LNCAP (cell line): Measurements from ENCODE around the gene LNPEP.

Experiments used
- TF ChIP-seq, protein P1 (sequence below): fragments of 450-650 bp; IDR thresholded peaks from 2 replicates; pipeline ENCODE4 v1.5.1; 2017; ENCODE audit warnings: mild to moderate bottlenecking

LNPEP gene

DNA sequence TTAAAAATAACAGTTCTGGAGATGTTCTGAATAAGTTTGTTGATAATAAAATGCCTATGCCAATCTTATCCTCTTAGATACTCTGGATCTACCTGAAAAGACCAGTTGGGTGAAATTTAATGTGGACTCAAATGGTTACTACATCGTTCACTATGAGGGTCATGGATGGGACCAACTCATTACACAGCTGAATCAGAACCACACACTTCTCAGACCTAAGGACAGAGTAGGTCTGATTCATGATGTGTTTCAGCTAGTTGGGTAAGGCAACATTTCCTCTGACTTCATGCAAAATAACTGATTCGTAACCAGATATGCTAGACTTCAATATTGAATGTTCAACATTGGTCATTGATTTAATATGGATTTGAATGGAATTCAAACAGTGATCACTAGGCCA, 32.6 kb upstream of the LNPEP start:
- TF ChIP-seq, protein P1, sequence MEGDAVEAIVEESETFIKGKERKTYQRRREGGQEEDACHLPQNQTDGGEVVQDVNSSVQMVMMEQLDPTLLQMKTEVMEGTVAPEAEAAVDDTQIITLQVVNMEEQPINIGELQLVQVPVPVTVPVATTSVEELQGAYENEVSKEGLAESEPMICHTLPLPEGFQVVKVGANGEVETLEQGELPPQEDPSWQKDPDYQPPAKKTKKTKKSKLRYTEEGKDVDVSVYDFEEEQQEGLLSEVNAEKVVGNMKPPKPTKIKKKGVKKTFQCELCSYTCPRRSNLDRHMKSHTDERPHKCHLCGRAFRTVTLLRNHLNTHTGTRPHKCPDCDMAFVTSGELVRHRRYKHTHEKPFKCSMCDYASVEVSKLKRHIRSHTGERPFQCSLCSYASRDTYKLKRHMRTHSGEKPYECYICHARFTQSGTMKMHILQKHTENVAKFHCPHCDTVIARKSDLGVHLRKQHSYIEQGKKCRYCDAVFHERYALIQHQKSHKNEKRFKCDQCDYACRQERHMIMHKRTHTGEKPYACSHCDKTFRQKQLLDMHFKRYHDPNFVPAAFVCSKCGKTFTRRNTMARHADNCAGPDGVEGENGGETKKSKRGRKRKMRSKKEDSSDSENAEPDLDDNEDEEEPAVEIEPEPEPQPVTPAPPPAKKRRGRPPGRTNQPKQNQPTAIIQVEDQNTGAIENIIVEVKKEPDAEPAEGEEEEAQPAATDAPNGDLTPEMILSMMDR, result no peak

DNA sequence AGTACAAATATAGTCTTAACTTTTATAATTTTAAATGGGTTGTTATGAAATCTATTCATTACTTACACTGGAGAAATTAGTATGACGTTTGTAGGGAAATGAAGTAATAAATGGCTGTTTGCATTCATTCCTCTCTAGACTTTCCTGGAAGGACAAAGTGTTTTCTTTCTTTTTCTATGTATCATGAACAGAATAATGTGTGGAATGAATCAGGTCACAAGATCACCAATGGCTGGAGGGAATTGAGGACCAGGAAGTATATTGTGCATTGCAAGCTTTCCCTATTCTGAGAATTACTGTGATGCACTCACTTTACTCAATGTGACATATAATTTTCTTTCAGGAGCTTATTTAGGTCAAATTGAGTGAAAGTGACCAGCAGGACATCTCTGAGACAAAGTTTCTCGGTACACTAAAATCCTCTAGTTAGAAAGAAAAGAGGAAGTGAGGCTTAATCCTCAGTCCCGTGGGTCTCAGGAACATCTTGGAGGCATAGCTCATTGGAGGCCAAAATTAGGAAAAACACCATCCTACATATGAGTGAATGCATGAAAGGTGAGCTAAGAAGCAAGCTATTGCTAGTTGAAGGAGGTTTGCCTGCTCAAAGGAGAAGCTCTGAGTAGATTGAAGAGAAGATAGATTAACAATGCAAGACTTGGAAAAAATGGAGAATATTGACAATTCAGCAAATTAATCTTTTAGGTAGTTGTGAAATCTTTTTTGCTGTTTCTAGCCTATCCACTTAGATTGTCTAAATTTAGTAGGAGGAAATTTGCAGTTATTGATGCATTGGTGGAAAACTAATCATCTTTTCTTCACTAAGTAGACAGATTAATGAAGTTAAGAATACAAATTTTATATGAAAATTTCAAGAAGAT, 31.6 kb upstream of the LNPEP start:
- TF ChIP-seq, protein P1, result no peak

DNA sequence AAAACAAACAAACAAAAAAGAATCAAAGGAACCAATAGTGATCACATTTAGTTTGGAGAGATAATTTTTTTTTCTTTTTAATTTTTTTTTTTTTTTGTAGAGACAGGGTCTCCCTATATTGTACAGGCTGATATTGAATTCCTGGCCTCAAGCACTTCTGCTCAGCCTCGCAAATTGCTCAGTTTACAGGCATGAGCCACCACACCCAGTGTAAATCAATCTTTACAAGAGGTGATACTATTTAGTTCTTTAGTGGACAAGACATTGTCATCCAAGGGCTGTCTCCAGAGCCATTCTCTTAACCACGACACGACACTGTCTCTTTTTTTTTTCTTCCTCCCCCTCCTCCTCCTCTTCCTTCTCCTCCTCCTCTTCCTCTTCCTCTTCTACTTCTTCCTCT, 30.0 kb upstream of the LNPEP start:
- TF ChIP-seq, protein P1, result no peak

DNA sequence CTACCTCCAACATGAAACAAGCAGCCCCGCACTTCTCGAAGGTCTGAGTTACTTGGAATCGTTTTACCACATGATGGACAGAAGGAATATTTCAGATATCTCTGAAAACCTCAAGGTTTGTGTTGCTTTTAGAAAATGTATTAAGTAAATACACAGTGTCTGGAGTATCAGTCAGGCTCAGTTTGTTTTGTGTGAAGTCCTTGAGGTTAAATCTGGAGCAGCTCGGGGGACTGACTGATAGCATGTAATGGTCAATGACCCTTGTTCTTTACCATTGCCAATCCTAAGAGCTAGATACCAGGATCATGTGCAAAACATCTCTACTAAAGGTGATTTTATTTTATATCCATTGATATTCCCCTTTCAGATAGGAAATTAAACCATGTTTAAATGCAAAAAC, 26.9 kb upstream of the LNPEP start:
- TF ChIP-seq, protein P1, result no peak

DNA sequence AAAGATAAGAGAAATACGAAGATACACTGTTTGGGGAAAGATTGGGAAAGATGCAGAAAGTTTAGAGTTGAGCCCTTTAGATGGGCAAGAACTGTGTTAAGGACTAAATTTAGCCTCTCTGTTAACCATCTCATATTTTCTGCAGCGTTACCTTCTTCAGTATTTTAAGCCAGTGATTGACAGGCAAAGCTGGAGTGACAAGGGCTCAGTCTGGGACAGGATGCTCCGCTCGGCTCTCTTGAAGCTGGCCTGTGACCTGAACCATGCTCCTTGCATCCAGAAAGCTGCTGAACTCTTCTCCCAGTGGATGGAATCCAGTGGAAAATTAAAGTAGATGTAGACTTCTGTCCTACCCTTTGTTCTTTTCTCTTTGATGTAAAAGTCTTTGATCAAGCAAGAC, 26.4 kb upstream of the LNPEP start:
- TF ChIP-seq, protein P1, result no peak

DNA sequence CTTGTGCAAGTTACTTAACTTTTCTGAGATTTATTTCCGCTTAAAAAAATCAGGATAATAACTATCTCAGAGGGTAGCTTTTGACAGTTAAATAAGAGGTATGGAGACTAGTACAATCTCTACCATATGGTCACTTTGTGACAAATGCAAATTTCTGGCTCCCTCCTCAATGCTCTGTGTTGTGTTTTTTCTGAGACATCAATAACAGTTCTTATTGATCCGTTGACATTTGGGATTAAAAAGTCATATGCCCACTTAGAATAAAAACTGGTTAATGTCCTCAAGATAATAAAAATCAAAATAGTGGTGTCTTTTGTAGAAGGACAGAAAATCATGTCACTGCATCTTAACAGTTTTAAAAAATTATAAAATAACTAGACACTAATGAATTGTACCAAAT, 24.7 kb upstream of the LNPEP start:
- TF ChIP-seq, protein P1, result no peak

DNA sequence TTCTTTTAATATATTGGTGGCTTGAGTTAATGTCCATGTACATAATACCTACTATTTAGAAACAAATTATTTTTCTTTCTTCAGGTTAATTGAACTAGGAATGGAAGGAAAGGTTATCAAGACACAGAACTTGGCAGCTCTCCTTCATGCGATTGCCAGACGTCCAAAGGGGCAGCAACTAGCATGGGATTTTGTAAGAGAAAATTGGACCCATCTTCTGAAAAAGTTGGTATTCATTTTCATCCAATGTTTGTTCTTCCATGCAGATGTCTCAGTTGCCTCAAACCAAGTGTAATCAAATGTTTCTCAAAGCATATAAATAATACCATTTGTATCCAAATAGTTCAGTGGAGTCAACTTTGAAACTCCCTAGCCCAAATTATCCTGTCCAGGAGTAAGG, 22.6 kb upstream of the LNPEP start:
- TF ChIP-seq, protein P1, result no peak
